ENCODE measurements around the gene PRKG1. TPM values are rescaled to one million over a fixed set of nuclear protein-coding genes. Genes with fewer than 3 reads are reported as not detected.

PRKG1 gene
- total RNA-seq, 2 donors from 2014 or later = 17.8 to 31.1 TPM

- H3K27ac ChIP-seq = no peak overlapping the region
- DNase-seq (ENCODE audit: low spot score) = no peak
- H3K9me3 ChIP-seq = no peaks in the 10 kb centered on the region
- H3K4me1 ChIP-seq = no peaks in the 10 kb centered on the region
- H3K36me3 ChIP-seq = no peaks in the 10 kb centered on the region
- no peak for TF ChIP-seq CTCF (IDR thresholded peaks at IDR 0.05)
- no peaks in the 10 kb centered on the region for H3K27me3 ChIP-seq
- no peak overlapping the region for H3K4me3 ChIP-seq
Observed at GRCh38 chr10:52208365-52208764, 1134.1 kb downstream of the PRKG1 start.

- Histone ChIP-seq H3K9me3 (no peaks in the 10 kb centered on the region), H3K4me3 (no peak overlapping the region), H3K27ac (no peak overlapping the region), H3K36me3 (no peaks in the 10 kb centered on the region), H3K27me3 (no peaks in the 10 kb centered on the region), H3K4me1 (no peaks in the 10 kb centered on the region)
- DNase-seq (ENCODE audit: low spot score) = no peak
- TF ChIP-seq CTCF (IDR thresholded peaks at IDR 0.05) = no peak
Observed at GRCh38 chr10:52210161-52210560, 1135.9 kb downstream of the PRKG1 start.

GRCh38 chr10:52212062-52212461, 1137.8 kb downstream of the PRKG1 start:
- no peaks in the 10 kb centered on the region for H3K4me1 ChIP-seq
- no peak overlapping the region for H3K4me3 ChIP-seq
- no peak for DNase-seq (ENCODE audit: low spot score)
- H3K27ac ChIP-seq = peak overlapping the region in 1 of 2 donors; percentile 52
- no peaks in the 10 kb centered on the region for H3K27me3 ChIP-seq
- H3K9me3 ChIP-seq = no peaks in the 10 kb centered on the region
- no peaks in the 10 kb centered on the region for H3K36me3 ChIP-seq
- no peak for TF ChIP-seq CTCF (IDR thresholded peaks at IDR 0.05)

- TF ChIP-seq CTCF (IDR thresholded peaks at IDR 0.05) = no peak
- H3K27ac ChIP-seq = no peak overlapping the region
- no peaks in the 10 kb centered on the region for H3K27me3 ChIP-seq
- no peaks in the 10 kb centered on the region for H3K36me3 ChIP-seq
- H3K4me1 ChIP-seq = no peaks in the 10 kb centered on the region
- no peak for DNase-seq (ENCODE audit: low spot score)
- H3K4me3 ChIP-seq = no peak overlapping the region
- H3K9me3 ChIP-seq = no peaks in the 10 kb centered on the region
Observed at GRCh38 chr10:52212802-52213201, 1138.5 kb downstream of the PRKG1 start.

- H3K27me3 ChIP-seq = no peaks in the 10 kb centered on the region
- no peak for DNase-seq (ENCODE audit: low spot score)
- H3K4me3 ChIP-seq = no peak overlapping the region
- H3K4me1 ChIP-seq = no peaks in the 10 kb centered on the region
- no peaks in the 10 kb centered on the region for H3K36me3 ChIP-seq
- no peaks in the 10 kb centered on the region for H3K9me3 ChIP-seq
- H3K27ac ChIP-seq = peak overlapping the region in 1 of 2 donors; percentile 24
- TF ChIP-seq CTCF (IDR thresholded peaks at IDR 0.05) = no peak
Observed at GRCh38 chr10:52213321-52213752, 1139.0 kb downstream of the PRKG1 start.

- no peak overlapping the region for H3K27ac ChIP-seq
- no peaks in the 10 kb centered on the region for H3K36me3 ChIP-seq
- no peak for DNase-seq (ENCODE audit: low spot score)
- H3K9me3 ChIP-seq = no peaks in the 10 kb centered on the region
- peak; percentile 56 to 82 for TF ChIP-seq CTCF (IDR thresholded peaks at IDR 0.05)
- no peaks in the 10 kb centered on the region for H3K4me1 ChIP-seq
- H3K27me3 ChIP-seq = no peaks in the 10 kb centered on the region
- no peak overlapping the region for H3K4me3 ChIP-seq
Observed at GRCh38 chr10:52215745-52216361, 1141.6 kb downstream of the PRKG1 start.

All from right atrium auricular region (tissue), 2 donors.